Right cardiac atrium (tissue), 5 donors: ENCODE measurements around the gene CNTRL. TPM values are rescaled to one million over a fixed set of nuclear protein-coding genes. Genes with fewer than 3 reads are reported as not detected.
"Not testable (repeated sequence)": the region's sequence is repeated elsewhere in the genome, so short reads cannot be mapped to it uniquely, and the experiment has no call there.

ENCODE experiments used
- ATAC-seq, 2 donors: fragments of 200-7000 bp; cut with Tn5 transposase; one replicate each; pipeline versions ENCODE4 v1.8.0 to v1.9.1; 2020; ENCODE audit warnings: moderate library complexity in 2 of 2, mild to moderate bottlenecking in 1 of 2
- DNase-seq, 3 donors: peaks; one replicate each; pipeline ENCODE4 v3.0.0-alpha.2; 2020
- H3K27ac ChIP-seq: one replicate; pipeline ENCODE4 v1.5.1; 2013; ENCODE audit warnings: mild to moderate bottlenecking, low read length, control low read depth, moderate library complexity
- H3K27me3 ChIP-seq: one replicate; pipeline ENCODE4 v1.6.1; 2013; ENCODE audit not compliant: control insufficient read depth, insufficient read depth
- H3K4me1 ChIP-seq: one replicate; pipeline ENCODE4 v1.6.1; 2013; ENCODE audit warnings: low read length; ENCODE audit not compliant: control insufficient read depth, insufficient read depth
- H3K4me3 ChIP-seq: one replicate; pipeline ENCODE4 v1.5.1; 2013; ENCODE audit warnings: low read length, control low read depth
- H3K9me3 ChIP-seq: one replicate; pipeline ENCODE4 v1.6.1; 2013; ENCODE audit warnings: low read length; ENCODE audit not compliant: control insufficient read depth
- WGBS: extraction: QIAGEN DNeasy Blood & Tissue Kit; methylation state at CpG from one replicate; pipeline ENCODE4 v1.1.7; 2013; 5-methylcytosine and 5-hydroxymethylcytosine counted together
- intact Hi-C, 4 donors: fragments of 100-400 bp; cut with DNase I; formaldehyde crosslinking; loops; one replicate each; pipeline versions ENCODE4 v1.11.0 to v1.14.0; 2022 to 2023
- long read RNA-seq, 4 donors: library from polyadenylated mRNA; unstranded; transcript quantifications; one replicate each; pipeline ENCODE4 v2.0.0, GENCODE V29; 2020 to 2021
- polyA plus RNA-seq: library from polyadenylated mRNA; stranded (reverse); fragments of 200-250 nt; gene quantifications from one replicate; pipeline ENCODE4 v1.2.3, GENCODE V29; 2013
- total RNA-seq, 4 donors: library from RNA; stranded (reverse); fragmentation: NEBNext Ultra II Directional; extraction: Animal tissue kit (Norgen Biotek cat#: 25700); gene quantifications; one replicate each; pipeline ENCODE4 v1.2.1, GENCODE V29; 2021
- donor health status: healthy with polysubstance abuse.
- donor health status: DM: no; HTN: yes; CAD: no.
- donor health status: DM: no; HTN: no; CAD: no.
- donor health status: DM: no; HTN: yes; CAD: no; lungs with severe emphysema.
- donor health status: DM: yes; HTN: yes; CAD: no.

CNTRL gene
- 1 to 10 TPM; 5.4 to 6.4 (median 5.4) TPM for total RNA-seq
- polyA plus RNA-seq: 3.4 TPM
- long read RNA-seq, donor 1, partial matches to known transcripts: 3 of 5 reads
- long read RNA-seq, donor 1, other reads (novel, unspliced or antisense): 2 of 5 reads
- long read RNA-seq, donor 2, partial matches to known transcripts: 0 of 1 reads
- long read RNA-seq, donor 2, other reads (novel, unspliced or antisense): 1 of 1 reads
- long read RNA-seq, donor 3, partial matches to known transcripts: 5 of 8 reads
- long read RNA-seq, donor 3, other reads (novel, unspliced or antisense): 3 of 8 reads
- long read RNA-seq, donor 4, partial matches to known transcripts: 1 of 3 reads
- long read RNA-seq, donor 4, other reads (novel, unspliced or antisense): 2 of 3 reads

- DNase-seq (peak; percentile 92 to 97 (median 95)), ATAC-seq (peak; percentile 96)
- under 1% methylated on average over 85 of the region's 85 CpGs for WGBS
- Histone ChIP-seq H3K4me1 (no peaks in the 10 kb centered on the region), H3K9me3 (no peaks in the 10 kb centered on the region), H3K27ac (peak within 1 kb of the TSS; percentile 83), H3K27me3 (no peaks in the 10 kb centered on the region), H3K4me3 (peak within 1 kb of the TSS; percentile 73)
- intact Hi-C loops: no loop called here
These were observed at the start of gene CNTRL for GRCh38 chr9:121074370-121075250. CNTRL (plus strand) TSS chr9:121074955; CDS start chr9:121088327, 13,372 bp downstream.

GRCh38 chr9:121026260-121026691 lies 48.5 kb upstream of the CNTRL start:
- Histone ChIP-seq H3K4me3 (no peak overlapping the region), H3K27ac (no peak overlapping the region), H3K4me1 (no peaks in the 10 kb centered on the region), H3K27me3 (no peaks in the 10 kb centered on the region), H3K9me3 (no peaks in the 10 kb centered on the region)
- intact Hi-C loops: no loop called here
- ATAC-seq (no peak), DNase-seq (no peak)
- WGBS: 84% methylated on average over 3 of the region's 3 CpGs

- H3K4me1 ChIP-seq: no peaks in the 10 kb centered on the region
- no peaks in the 10 kb centered on the region for H3K27me3 ChIP-seq
- ATAC-seq: no peak
- no peak for DNase-seq
- intact Hi-C loops: no loop called here
- no peak overlapping the region for H3K4me3 ChIP-seq
- H3K9me3 ChIP-seq: no peaks in the 10 kb centered on the region
- no peak overlapping the region for H3K27ac ChIP-seq
These were observed 48.0 kb upstream of the CNTRL start for GRCh38 chr9:121026768-121027167.

GRCh38 chr9:121028285-121028684 lies 46.5 kb upstream of the CNTRL start:
- intact Hi-C loops, H3K4me1 ChIP-seq, H3K4me3 ChIP-seq, H3K27me3 ChIP-seq, H3K27ac ChIP-seq, DNase-seq, ATAC-seq, H3K9me3 ChIP-seq: not testable (repeated sequence)
- WGBS: 85% methylated on average over 4 of the region's 4 CpGs

- WGBS: 68% methylated on average over 1 of the region's 1 CpG
- ATAC-seq: no peak
- Histone ChIP-seq H3K27ac (no peak overlapping the region), H3K27me3 (no peaks in the 10 kb centered on the region), H3K9me3 (no peaks in the 10 kb centered on the region), H3K4me1 (no peaks in the 10 kb centered on the region), H3K4me3 (no peak overlapping the region)
- DNase-seq: no peak
- intact Hi-C loops: no loop called here
These were observed 45.3 kb upstream of the CNTRL start for GRCh38 chr9:121029469-121029868.

- Histone ChIP-seq H3K27ac (no peak overlapping the region), H3K4me1 (no peaks in the 10 kb centered on the region), H3K27me3 (no peaks in the 10 kb centered on the region), H3K9me3 (no peaks in the 10 kb centered on the region), H3K4me3 (no peak overlapping the region)
- DNase-seq (no peak), ATAC-seq (no peak)
- intact Hi-C loops: no loop called here
- 87% methylated on average over 2 of the region's 2 CpGs for WGBS
These were observed 40.2 kb upstream of the CNTRL start for GRCh38 chr9:121034529-121034928.

- intact Hi-C loops, H3K27me3 ChIP-seq, H3K4me3 ChIP-seq, DNase-seq, H3K4me1 ChIP-seq, H3K27ac ChIP-seq, ATAC-seq, H3K9me3 ChIP-seq: not testable (repeated sequence)
These were observed 39.0 kb upstream of the CNTRL start for GRCh38 chr9:121035717-121036116.

GRCh38 chr9:121038362-121038761 lies 36.4 kb upstream of the CNTRL start:
- no peak for ATAC-seq
- Histone ChIP-seq H3K4me1 (no peaks in the 10 kb centered on the region), H3K4me3 (no peak overlapping the region), H3K27me3 (no peaks in the 10 kb centered on the region), H3K27ac (no peak overlapping the region), H3K9me3 (no peaks in the 10 kb centered on the region)
- intact Hi-C loops: no loop called here
- no peak for DNase-seq
- 81% methylated on average over 2 of the region's 2 CpGs for WGBS

- DNase-seq (no peak), ATAC-seq (no peak)
- Histone ChIP-seq H3K4me3 (no peak overlapping the region), H3K9me3 (no peaks in the 10 kb centered on the region), H3K27me3 (no peaks in the 10 kb centered on the region), H3K4me1 (no peaks in the 10 kb centered on the region), H3K27ac (no peak overlapping the region)
- intact Hi-C loops: no loop called here
These were observed 36.0 kb upstream of the CNTRL start for GRCh38 chr9:121038804-121039203.

GRCh38 chr9:121048175-121048574 lies 26.6 kb upstream of the CNTRL start:
- WGBS: 97% methylated on average over 2 of the region's 2 CpGs
- H3K27ac ChIP-seq: no peak overlapping the region
- no peaks in the 10 kb centered on the region for H3K9me3 ChIP-seq
- no peaks in the 10 kb centered on the region for H3K27me3 ChIP-seq
- DNase-seq (no peak), ATAC-seq (no peak)
- intact Hi-C loops: no loop called here
- no peak overlapping the region for H3K4me3 ChIP-seq
- no peaks in the 10 kb centered on the region for H3K4me1 ChIP-seq

GRCh38 chr9:121048618-121049017 lies 26.1 kb upstream of the CNTRL start:
- Histone ChIP-seq H3K9me3 (no peaks in the 10 kb centered on the region), H3K4me3 (no peak overlapping the region), H3K4me1 (no peaks in the 10 kb centered on the region), H3K27me3 (no peaks in the 10 kb centered on the region), H3K27ac (no peak overlapping the region)
- ATAC-seq: no peak
- intact Hi-C loops: no loop called here
- DNase-seq: no peak
